LHCN-M2 (cell line): ENCODE results near the gene KCNS3. TPM values are rescaled to one million over a fixed set of nuclear protein-coding genes. Genes with fewer than 3 reads are reported as not detected.

Experiments used
- total RNA-seq: library from RNA; depleted of rRNA; stranded (reverse); fragments of >200 nt; gene quantifications from 2 replicates; pipeline ENCODE4 v1.2.3, GENCODE V29; 2014; rRNA removed

KCNS3 gene
- total RNA-seq, 1 experiment from 2014 or later: 1.1 TPM

Other genes starting within 250 kb of the KCNS3 start
- gene SMC6, start 124.9 kb upstream of the KCNS3 start, total RNA-seq: 25.8 and 30.4 TPM in 2 replicates
- gene GEN1, start 124.5 kb upstream of the KCNS3 start, total RNA-seq: 25.4 and 30.8 TPM in 2 replicates
- gene MSGN1, start 62.2 kb upstream of the KCNS3 start, total RNA-seq: 0.46 TPM in 1 of 2 replicates, not detected in the other